Measurements from ENCODE around the gene PRPF40A.

PRPF40A gene

GRCh38 chr2:152710713-152711112 is 6.5 kb downstream of the PRPF40A start:
- H2AK5ac ChIP-seq (ENCODE audit: low read depth, low read length) = no peak overlapping the region
- no peak overlapping the region for H4K8ac ChIP-seq (ENCODE audit: low read depth, low read length)
- H3K27ac ChIP-seq (replicated peaks; ENCODE audit: low read length) = no peak overlapping the region
- no peak overlapping the region for H2BK5ac ChIP-seq (ENCODE audit: low read length)
- no CpG with 5 or more reads among the region's 2 CpGs for WGBS, 2 donors (ENCODE audit: extremely low coverage in 2 of 2, insufficient read length in 2 of 2, insufficient replicate concordance in 1 of 2)
- H3K4ac ChIP-seq (ENCODE audit: low read length) = no peak overlapping the region
- no peaks in the 10 kb centered on the region for H3K79me1 ChIP-seq (ENCODE audit: low read depth, low read length)
- H4K91ac ChIP-seq (ENCODE audit: low read depth, low read length, poor library complexity) = no peak overlapping the region
- H3K18ac ChIP-seq (ENCODE audit: low read length) = no peak overlapping the region
- no peaks in the 10 kb centered on the region for H3K4me1 ChIP-seq (ENCODE audit: control insufficient read depth in 2 of 2, insufficient read depth in 1 of 2, low read depth in 1 of 2, low read length in 2 of 2)
- no peak overlapping the region for H2AFZ ChIP-seq (ENCODE audit: low read length)
- H3K4me3 ChIP-seq (ENCODE audit: low read length in 2 of 2) = no peak overlapping the region
- H2BK15ac ChIP-seq (ENCODE audit: low read length) = no peak overlapping the region
- no peak overlapping the region for H3K4me2 ChIP-seq (ENCODE audit: insufficient read depth, low read length, poor library complexity, severe bottlenecking)
- H3K27me3 ChIP-seq (ENCODE audit: control insufficient read depth in 3 of 3, insufficient read depth in 3 of 3, low read depth in 1 of 3, low read length in 3 of 3) = no peaks in the 10 kb centered on the region
- H3K9me3 ChIP-seq (replicated peaks in 1 of 2; ENCODE audit: control insufficient read depth in 2 of 2, insufficient read depth in 1 of 2, low read depth in 1 of 2, low read length in 2 of 2) = peaks cover 0 to 59% of the 10 kb centered on the region in 2 donors
- H3K14ac ChIP-seq (ENCODE audit: low read length) = no peak overlapping the region
- no peak overlapping the region for H2BK120ac ChIP-seq (ENCODE audit: low read depth, low read length)
- no peak overlapping the region for H3K9ac ChIP-seq (ENCODE audit: low read depth, low read length, poor library complexity)
- H3K23ac ChIP-seq (ENCODE audit: low read depth, low read length, poor library complexity) = no peak overlapping the region
- H3K36me3 ChIP-seq (replicated peaks in 1 of 2; ENCODE audit: control insufficient read depth in 2 of 2, insufficient read depth in 2 of 2, low read length in 2 of 2) = peaks cover 10 to 100% of the 10 kb centered on the region in 2 donors
- no peak overlapping the region for H2BK12ac ChIP-seq (ENCODE audit: low read length)
- DNase-seq (ENCODE audit: low spot score) = no peak

- Histone ChIP-seq H3K4me3 (ENCODE audit: low read length in 2 of 2) (no peak overlapping the region), H3K4me2 (ENCODE audit: insufficient read depth, low read length, poor library complexity, severe bottlenecking) (no peak overlapping the region), H3K14ac (ENCODE audit: low read length) (no peak overlapping the region), H3K18ac (ENCODE audit: low read length) (no peak overlapping the region), H3K9ac (ENCODE audit: low read depth, low read length, poor library complexity) (no peak overlapping the region), H3K23ac (ENCODE audit: low read depth, low read length, poor library complexity) (no peak overlapping the region), H2BK120ac (ENCODE audit: low read depth, low read length) (no peak overlapping the region), H2BK15ac (ENCODE audit: low read length) (no peak overlapping the region), H3K4ac (ENCODE audit: low read length) (no peak overlapping the region), H3K9me3 (replicated peaks in 1 of 2; ENCODE audit: control insufficient read depth in 2 of 2, insufficient read depth in 1 of 2, low read depth in 1 of 2, low read length in 2 of 2) (peaks cover 0 to 70% of the 10 kb centered on the region in 2 donors), H2BK12ac (ENCODE audit: low read length) (no peak overlapping the region), H3K27ac (replicated peaks; ENCODE audit: low read length) (no peak overlapping the region), H4K91ac (ENCODE audit: low read depth, low read length, poor library complexity) (no peak overlapping the region), H3K79me1 (ENCODE audit: low read depth, low read length) (peaks cover 3% of the 10 kb centered on the region), H2BK5ac (ENCODE audit: low read length) (no peak overlapping the region), H4K8ac (ENCODE audit: low read depth, low read length) (no peak overlapping the region), H2AFZ (ENCODE audit: low read length) (no peak overlapping the region), H2AK5ac (ENCODE audit: low read depth, low read length) (no peak overlapping the region), H3K4me1 (ENCODE audit: control insufficient read depth in 2 of 2, insufficient read depth in 1 of 2, low read depth in 1 of 2, low read length in 2 of 2) (no peaks in the 10 kb centered on the region), H3K27me3 (ENCODE audit: control insufficient read depth in 3 of 3, insufficient read depth in 3 of 3, low read depth in 1 of 3, low read length in 3 of 3) (no peaks in the 10 kb centered on the region), H3K36me3 (replicated peaks in 1 of 2; ENCODE audit: control insufficient read depth in 2 of 2, insufficient read depth in 2 of 2, low read length in 2 of 2) (peaks cover 7 to 100% of the 10 kb centered on the region in 2 donors)
- DNase-seq (ENCODE audit: low spot score) = no peak
- WGBS, 2 donors (ENCODE audit: extremely low coverage in 2 of 2, insufficient read length in 2 of 2, insufficient replicate concordance in 1 of 2) = no CpG with 5 or more reads among the region's 2 CpGs
Observed at GRCh38 chr2:152708742-152709141, 8.5 kb downstream of the PRPF40A start.

DNA sequence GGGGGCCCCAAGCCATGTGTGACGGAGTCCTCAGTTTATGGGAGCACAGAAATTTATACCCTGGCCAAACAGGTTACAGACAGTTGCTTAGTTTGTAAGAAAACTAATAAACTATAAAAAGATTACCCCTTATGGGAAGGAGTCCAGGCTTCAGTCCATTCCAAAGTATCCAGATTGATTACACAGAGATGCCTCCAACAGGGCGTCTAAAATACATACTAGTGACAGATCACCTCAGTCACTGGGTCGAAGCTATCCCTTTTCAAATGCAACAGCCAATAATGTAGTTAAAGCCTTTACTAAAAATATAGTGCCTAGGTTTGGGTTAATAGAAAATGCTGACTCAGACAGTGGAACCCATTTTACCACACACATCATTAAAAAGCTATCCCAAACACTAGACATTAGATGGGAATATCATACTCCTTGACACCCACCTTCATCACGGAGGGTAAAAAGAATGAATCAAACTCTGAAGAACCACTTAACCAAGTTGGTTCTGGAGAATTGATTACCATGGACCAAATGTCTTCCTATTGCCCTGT is 10.7 kb downstream of the PRPF40A start:
- H3K14ac ChIP-seq (ENCODE audit: low read length) = no peak overlapping the region
- no peak overlapping the region for H3K18ac ChIP-seq (ENCODE audit: low read length)
- H2BK12ac ChIP-seq (ENCODE audit: low read length) = no peak overlapping the region
- H4K91ac ChIP-seq (ENCODE audit: low read depth, low read length, poor library complexity) = no peak overlapping the region
- H3K79me1 ChIP-seq (ENCODE audit: low read depth, low read length) = peaks cover 6% of the 10 kb centered on the region
- no peak overlapping the region for H3K4me2 ChIP-seq (ENCODE audit: insufficient read depth, low read length, poor library complexity, severe bottlenecking)
- no peak overlapping the region for H2BK5ac ChIP-seq (ENCODE audit: low read length)
- no peak overlapping the region for H2AFZ ChIP-seq (ENCODE audit: low read length)
- no peak overlapping the region for H3K4ac ChIP-seq (ENCODE audit: low read length)
- H2BK120ac ChIP-seq (ENCODE audit: low read depth, low read length) = no peak overlapping the region
- no peaks in the 10 kb centered on the region for H3K4me1 ChIP-seq (ENCODE audit: control insufficient read depth in 2 of 2, insufficient read depth in 1 of 2, low read depth in 1 of 2, low read length in 2 of 2)
- WGBS, 2 donors (ENCODE audit: extremely low coverage in 2 of 2, insufficient read length in 2 of 2, insufficient replicate concordance in 1 of 2) = no CpG with 5 or more reads among the region's 4 CpGs
- H2AK5ac ChIP-seq (ENCODE audit: low read depth, low read length) = no peak overlapping the region
- peaks cover 8 to 100% of the 10 kb centered on the region in 2 donors for H3K36me3 ChIP-seq (replicated peaks in 1 of 2; ENCODE audit: control insufficient read depth in 2 of 2, insufficient read depth in 2 of 2, low read length in 2 of 2)
- H3K23ac ChIP-seq (ENCODE audit: low read depth, low read length, poor library complexity) = no peak overlapping the region
- no peak for DNase-seq (ENCODE audit: low spot score)
- H3K9me3 ChIP-seq (replicated peaks in 1 of 2; ENCODE audit: control insufficient read depth in 2 of 2, insufficient read depth in 1 of 2, low read depth in 1 of 2, low read length in 2 of 2) = peaks cover under 1 to 84% of the 10 kb centered on the region in 2 donors
- no peak overlapping the region for H3K9ac ChIP-seq (ENCODE audit: low read depth, low read length, poor library complexity)
- no peak overlapping the region for H3K4me3 ChIP-seq (ENCODE audit: low read length in 2 of 2)
- H3K27ac ChIP-seq (replicated peaks; ENCODE audit: low read length) = no peak overlapping the region
- H3K27me3 ChIP-seq (ENCODE audit: control insufficient read depth in 3 of 3, insufficient read depth in 3 of 3, low read depth in 1 of 3, low read length in 3 of 3) = no peaks in the 10 kb centered on the region
- no peak overlapping the region for H4K8ac ChIP-seq (ENCODE audit: low read depth, low read length)
- no peak overlapping the region for H2BK15ac ChIP-seq (ENCODE audit: low read length)

GRCh38 chr2:152701198-152701597 is 16.1 kb downstream of the PRPF40A start:
- no peak overlapping the region for H3K9ac ChIP-seq (ENCODE audit: low read depth, low read length, poor library complexity)
- no peak overlapping the region for H2AFZ ChIP-seq (ENCODE audit: low read length)
- no peak for DNase-seq (ENCODE audit: low spot score)
- H3K27ac ChIP-seq (replicated peaks; ENCODE audit: low read length) = no peak overlapping the region
- H3K14ac ChIP-seq (ENCODE audit: low read length) = no peak overlapping the region
- H3K9me3 ChIP-seq (replicated peaks in 1 of 2; ENCODE audit: control insufficient read depth in 2 of 2, insufficient read depth in 1 of 2, low read depth in 1 of 2, low read length in 2 of 2) = peaks cover 4 to 50% of the 10 kb centered on the region in 2 donors
- H3K18ac ChIP-seq (ENCODE audit: low read length) = no peak overlapping the region
- H3K36me3 ChIP-seq (replicated peaks in 1 of 2; ENCODE audit: control insufficient read depth in 2 of 2, insufficient read depth in 2 of 2, low read length in 2 of 2) = peaks cover 5 to 88% of the 10 kb centered on the region in 2 donors
- H2BK5ac ChIP-seq (ENCODE audit: low read length) = no peak overlapping the region
- no peak overlapping the region for H4K8ac ChIP-seq (ENCODE audit: low read depth, low read length)
- H3K79me1 ChIP-seq (ENCODE audit: low read depth, low read length) = peaks cover 8% of the 10 kb centered on the region
- no peak overlapping the region for H2BK120ac ChIP-seq (ENCODE audit: low read depth, low read length)
- no peak overlapping the region for H3K23ac ChIP-seq (ENCODE audit: low read depth, low read length, poor library complexity)
- H3K4ac ChIP-seq (ENCODE audit: low read length) = no peak overlapping the region
- H4K91ac ChIP-seq (ENCODE audit: low read depth, low read length, poor library complexity) = no peak overlapping the region
- no peak overlapping the region for H2BK15ac ChIP-seq (ENCODE audit: low read length)
- no CpG with 5 or more reads among the region's 7 CpGs for WGBS, 2 donors (ENCODE audit: extremely low coverage in 2 of 2, insufficient read length in 2 of 2, insufficient replicate concordance in 1 of 2)
- H2AK5ac ChIP-seq (ENCODE audit: low read depth, low read length) = no peak overlapping the region
- no peaks in the 10 kb centered on the region for H3K4me1 ChIP-seq (ENCODE audit: control insufficient read depth in 2 of 2, insufficient read depth in 1 of 2, low read depth in 1 of 2, low read length in 2 of 2)
- H3K4me2 ChIP-seq (ENCODE audit: insufficient read depth, low read length, poor library complexity, severe bottlenecking) = no peak overlapping the region
- no peak overlapping the region for H3K4me3 ChIP-seq (ENCODE audit: low read length in 2 of 2)
- no peaks in the 10 kb centered on the region for H3K27me3 ChIP-seq (ENCODE audit: control insufficient read depth in 3 of 3, insufficient read depth in 3 of 3, low read depth in 1 of 3, low read length in 3 of 3)
- H2BK12ac ChIP-seq (ENCODE audit: low read length) = no peak overlapping the region
